Natural killer cell (primary cell): ENCODE data around the gene CADM1. TPM values are rescaled to one million over a fixed set of nuclear protein-coding genes. Genes with fewer than 3 reads are reported as not detected.

Experiments
- ATAC-seq, 3 donors: fragments of 150-1000 bp in 2 of 3; fragments of 200-7000 bp in 1 of 3; cut with Tn5 transposase; 1 replicate in 1 of 3; 2 replicates in 2 of 3; pipeline ENCODE4 v1.10.0; 2021; ENCODE audit warnings: mild to moderate bottlenecking in 2 of 3, moderate library complexity in 2 of 3
- DNase-seq, 2 donors: peaks; one replicate each; pipeline versions ENCODE4 v3.0.0 to v3.0.0-alpha.2; 2013 to 2021; ENCODE audit warnings: mixed read lengths in 1 of 2
- H3K27ac ChIP-seq: one replicate; pipeline ENCODE4 v1.5.1; 2013; ENCODE audit warnings: mild to moderate bottlenecking, low read length
- H3K27me3 ChIP-seq: one replicate; pipeline ENCODE4 v1.6.1; 2013; ENCODE audit warnings: low read length; ENCODE audit not compliant: control insufficient read depth, insufficient read depth
- H3K36me3 ChIP-seq: one replicate; pipeline ENCODE4 v1.6.1; 2013; ENCODE audit warnings: low read length; ENCODE audit not compliant: control insufficient read depth, insufficient read depth
- H3K4me1 ChIP-seq: one replicate; pipeline ENCODE4 v1.6.1; 2013; ENCODE audit warnings: low read length; ENCODE audit not compliant: control insufficient read depth, insufficient read depth
- H3K4me3 ChIP-seq: one replicate; pipeline ENCODE4 v1.5.1; 2013; ENCODE audit warnings: low read length
- H3K9me3 ChIP-seq: one replicate; pipeline ENCODE4 v1.6.1; 2013; ENCODE audit warnings: low read length; ENCODE audit not compliant: control insufficient read depth, insufficient read depth
- H3K27ac Mint-ChIP-seq, 2 donors: one replicate each; pipeline ENCODE4 v1.8.0; 2022; ENCODE audit warnings: mild to moderate bottlenecking in 2 of 2, mixed read lengths in 2 of 2, moderate library complexity in 1 of 2
- H3K27me3 Mint-ChIP-seq, 2 donors: one replicate each; pipeline ENCODE4 v1.8.0; 2022; ENCODE audit warnings: low read depth in 2 of 2, mixed read lengths in 2 of 2
- H3K36me3 Mint-ChIP-seq: one replicate; pipeline ENCODE4 v1.8.0; 2022; ENCODE audit warnings: mixed read lengths
- H3K4me1 Mint-ChIP-seq, 2 donors: one replicate each; pipeline ENCODE4 v1.8.0; 2022; ENCODE audit warnings: mixed read lengths in 2 of 2
- H3K4me3 Mint-ChIP-seq: one replicate; pipeline ENCODE4 v1.8.0; 2022; ENCODE audit warnings: mild to moderate bottlenecking, moderate library complexity, mixed read lengths
- H3K9me3 Mint-ChIP-seq, 2 donors: one replicate each; pipeline ENCODE4 v1.8.0; 2022; ENCODE audit warnings: mixed read lengths in 2 of 2
- CTCF ChIP-seq: fragments of 200-600 bp; IDR thresholded peaks from one replicate; pipeline ENCODE4 v1.8.0; 2022; ENCODE audit warnings: antibody characterized with exemption
- WGBS: methylation state at CpG from one replicate; pipeline ENCODE4 v1.1.7; 2013; ENCODE audit warnings: missing lambda C conversion rate; ENCODE audit not compliant: insufficient coverage; 5-methylcytosine and 5-hydroxymethylcytosine counted together
- intact Hi-C: fragments of 100-400 bp; cut with micrococcal nuclease; formaldehyde crosslinking; loops from one replicate; pipeline ENCODE4 v1.14.2; 2022
- total RNA-seq, 4 donors: library from RNA; stranded (reverse); fragments of 120-200 nt in 1 of 4; gene quantifications; one replicate each; pipeline versions ENCODE4 v1.2.3 to v1.2.4, GENCODE V29; 2013 to 2022

CADM1 gene
- total RNA-seq, 3 donors from 2014 or later (not counting 1 experiment from before 2014, with no cell fraction given): 3.2 to 4.2 (median 3.9) TPM

- H3K4me1 ChIP-seq: no peaks in the 10 kb centered on the region
- Mint-ChIP-seq H3K36me3 (no peaks in the 10 kb centered on the region), H3K4me1 (no peaks in the 10 kb centered on the region), H3K27me3 (peaks cover 0 to 2% of the 10 kb centered on the region in 2 donors), H3K4me3 (no peak overlapping the region), H3K27ac (no peak overlapping the region), H3K9me3 (no peaks in the 10 kb centered on the region)
- H3K4me3 ChIP-seq: no peak overlapping the region
- no peak overlapping the region for H3K27ac ChIP-seq
- H3K9me3 ChIP-seq: no peaks in the 10 kb centered on the region
- H3K36me3 ChIP-seq: no peaks in the 10 kb centered on the region
- intact Hi-C loops: no loop called here
- DNase-seq (no peak), ATAC-seq (no peak)
- WGBS: 85% methylated on average over 6 of the region's 6 CpGs
- H3K27me3 ChIP-seq: no peaks in the 10 kb centered on the region
- TF ChIP-seq CTCF: no peak
Observed at GRCh38 chr11:115421992-115422689, 82.1 kb downstream of the CADM1 start.

DNA sequence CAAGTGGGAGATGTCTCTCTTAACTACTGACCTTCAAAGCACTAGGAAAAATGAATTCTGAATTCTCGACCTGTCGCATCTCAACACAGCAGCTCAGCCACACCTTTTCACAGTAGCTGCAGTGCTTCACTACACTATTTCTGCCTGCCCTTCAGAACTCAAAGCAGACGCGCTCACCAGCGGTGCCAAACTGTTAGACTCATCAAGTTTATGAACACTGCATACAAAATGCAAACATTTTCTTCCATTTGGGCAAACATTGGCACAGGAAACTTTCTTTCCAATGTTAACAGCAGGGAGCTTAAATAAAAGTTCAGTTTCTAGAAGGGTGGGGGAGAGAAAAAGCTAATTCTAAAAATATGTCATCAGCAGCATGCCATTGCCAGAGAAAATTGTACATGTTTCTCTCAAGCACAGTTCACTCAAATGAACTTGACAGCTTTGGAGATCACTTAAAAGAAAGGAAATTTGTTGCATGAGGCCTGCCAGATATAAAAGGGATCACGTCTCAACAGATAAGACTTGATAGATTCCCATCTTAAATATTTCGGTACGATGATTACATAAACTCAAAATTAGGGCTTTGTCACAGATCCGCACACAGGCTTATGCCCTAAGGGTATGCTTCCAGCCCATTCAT, 82.7 kb downstream of the CADM1 start:
- ATAC-seq (no peak), DNase-seq (no peak)
- Mint-ChIP-seq H3K27me3 (no peaks in the 10 kb centered on the region), H3K27ac (no peak overlapping the region), H3K9me3 (no peaks in the 10 kb centered on the region), H3K4me1 (no peaks in the 10 kb centered on the region), H3K36me3 (no peaks in the 10 kb centered on the region), H3K4me3 (no peak overlapping the region)
- H3K4me1 ChIP-seq: no peaks in the 10 kb centered on the region
- no peaks in the 10 kb centered on the region for H3K9me3 ChIP-seq
- intact Hi-C loops: no loop called here
- H3K27ac ChIP-seq: no peak overlapping the region
- H3K36me3 ChIP-seq: no peaks in the 10 kb centered on the region
- no peaks in the 10 kb centered on the region for H3K27me3 ChIP-seq
- TF ChIP-seq CTCF: no peak
- 92% methylated on average over 9 of the region's 9 CpGs for WGBS
- H3K4me3 ChIP-seq: no peak overlapping the region

GRCh38 chr11:115420505-115420904, 83.7 kb downstream of the CADM1 start:
- H3K27me3 Mint-ChIP-seq: no peaks in the 10 kb centered on the region
- H3K36me3 Mint-ChIP-seq: no peaks in the 10 kb centered on the region
- no peak overlapping the region for H3K27ac Mint-ChIP-seq

More at GRCh38 chr11:115420505-115420904, 83.7 kb downstream of the CADM1 start:
- 91% methylated on average over 5 of the region's 5 CpGs for WGBS
- Histone ChIP-seq H3K27me3 (no peaks in the 10 kb centered on the region), H3K4me1 (no peaks in the 10 kb centered on the region), H3K9me3 (no peaks in the 10 kb centered on the region), H3K4me3 (no peak overlapping the region), H3K36me3 (no peaks in the 10 kb centered on the region), H3K27ac (no peak overlapping the region)
- Mint-ChIP-seq H3K4me1 (no peaks in the 10 kb centered on the region), H3K4me3 (no peak overlapping the region), H3K9me3 (no peaks in the 10 kb centered on the region)
- ATAC-seq (no peak), DNase-seq (no peak)
- TF ChIP-seq CTCF: no peak
- intact Hi-C loops: no loop called here
